OCI-LY3 (cell line): ENCODE results near the gene SHANK3.

Experiments used
- H2AFZ ChIP-seq: fragments of 200-600, 300-600 bp; shearing (Covaris generic); 2 replicates; pipeline ENCODE4 v1.6.0; 2014; ENCODE audit warnings: antibody characterized with exemption, low read depth, low read length
- H3K27ac ChIP-seq: fragments of 200-600, 300-600 bp; sonication (generic); 2 replicates; pipeline ENCODE4 v1.5.1; 2014; ENCODE audit warnings: mild to moderate bottlenecking, low read length, moderate library complexity, mixed read lengths
- H3K27me3 ChIP-seq: fragments of 200-600, 300-600 bp; sonication (generic); 2 replicates; pipeline ENCODE4 v1.6.1; 2014; ENCODE audit warnings: low read depth, low read length, mixed read lengths
- H3K36me3 ChIP-seq: fragments of 200-600, 300-600 bp; sonication (generic); replicated peaks from 2 replicates; pipeline ENCODE3; 2014; ENCODE audit warnings: low read depth, low read length, mixed read lengths
- H3K4me1 ChIP-seq: fragments of 300-600, 200-600 bp; sonication (generic); 2 replicates; pipeline ENCODE4 v1.6.1; 2014; ENCODE audit warnings: low read length, mixed read lengths
- H3K4me2 ChIP-seq: fragments of 200-600, 300-600 bp; sonication (generic); 2 replicates; pipeline ENCODE4 v1.6.1; 2014; ENCODE audit warnings: low read length, mixed read lengths
- H3K4me3 ChIP-seq: fragments of 300-600, 200-600 bp; sonication (generic); 2 replicates; pipeline ENCODE4 v1.5.1; 2014; ENCODE audit warnings: antibody characterized with exemption, mild to moderate bottlenecking, low read length, moderate library complexity
- H3K79me2 ChIP-seq: fragments of 300-600, 200-600 bp; shearing (Covaris generic); 2 replicates; pipeline ENCODE4 v1.6.1; 2014; ENCODE audit warnings: mild to moderate bottlenecking, low read length, mixed read lengths
- H3K9ac ChIP-seq: fragments of 300-600, 200-600 bp; shearing (Covaris generic); 2 replicates; pipeline ENCODE4 v1.6.0; 2014; ENCODE audit warnings: mild to moderate bottlenecking, low read length, moderate library complexity
- H3K9me3 ChIP-seq: fragments of 200-600, 300-600 bp; shearing (Covaris generic); 2 replicates; pipeline ENCODE4 v1.6.1; 2014; ENCODE audit warnings: low read length, mixed read lengths; ENCODE audit not compliant: insufficient read depth
- H4K20me1 ChIP-seq: fragments of 200-600, 300-600 bp; sonication (generic); 2 replicates; pipeline ENCODE4 v1.6.1; 2016; ENCODE audit warnings: low read length, mixed read lengths; ENCODE audit not compliant: insufficient read depth
- EZH2phosphoT487 ChIP-seq: fragments of 200-600 bp; shearing (Covaris generic); IDR thresholded peaks from 2 replicates; pipeline ENCODE4 v1.6.1; 2018; ENCODE audit warnings: antibody characterized with exemption, mixed run types, low read depth
- TF ChIP-seq, protein P1 (sequence below): fragments of 200-600, 300-600 bp; sonication (generic); IDR thresholded peaks from 2 replicates; pipeline ENCODE4 v1.5.1; 2014; ENCODE audit warnings: antibody characterized with exemption, low read length, low read depth

Gene SHANK3

GRCh38 chr22:50699001-50699755 is 26.6 kb downstream of the SHANK3 start:
- H3K36me3 ChIP-seq: no peaks in the 10 kb centered on the region
- H2AFZ ChIP-seq: no peak overlapping the region
- no peaks in the 10 kb centered on the region for H3K4me1 ChIP-seq
- H3K9ac ChIP-seq: no peak overlapping the region
- no peak overlapping the region for H3K4me3 ChIP-seq
- no peaks in the 10 kb centered on the region for H4K20me1 ChIP-seq
- TF ChIP-seq, protein P1, sequence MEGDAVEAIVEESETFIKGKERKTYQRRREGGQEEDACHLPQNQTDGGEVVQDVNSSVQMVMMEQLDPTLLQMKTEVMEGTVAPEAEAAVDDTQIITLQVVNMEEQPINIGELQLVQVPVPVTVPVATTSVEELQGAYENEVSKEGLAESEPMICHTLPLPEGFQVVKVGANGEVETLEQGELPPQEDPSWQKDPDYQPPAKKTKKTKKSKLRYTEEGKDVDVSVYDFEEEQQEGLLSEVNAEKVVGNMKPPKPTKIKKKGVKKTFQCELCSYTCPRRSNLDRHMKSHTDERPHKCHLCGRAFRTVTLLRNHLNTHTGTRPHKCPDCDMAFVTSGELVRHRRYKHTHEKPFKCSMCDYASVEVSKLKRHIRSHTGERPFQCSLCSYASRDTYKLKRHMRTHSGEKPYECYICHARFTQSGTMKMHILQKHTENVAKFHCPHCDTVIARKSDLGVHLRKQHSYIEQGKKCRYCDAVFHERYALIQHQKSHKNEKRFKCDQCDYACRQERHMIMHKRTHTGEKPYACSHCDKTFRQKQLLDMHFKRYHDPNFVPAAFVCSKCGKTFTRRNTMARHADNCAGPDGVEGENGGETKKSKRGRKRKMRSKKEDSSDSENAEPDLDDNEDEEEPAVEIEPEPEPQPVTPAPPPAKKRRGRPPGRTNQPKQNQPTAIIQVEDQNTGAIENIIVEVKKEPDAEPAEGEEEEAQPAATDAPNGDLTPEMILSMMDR: no peak
- no peak for TF ChIP-seq EZH2phosphoT487
- no peaks in the 10 kb centered on the region for H3K27me3 ChIP-seq
- no peak overlapping the region for H3K27ac ChIP-seq
- H3K4me2 ChIP-seq: no peak overlapping the region
- H3K9me3 ChIP-seq: no peaks in the 10 kb centered on the region
- no peaks in the 10 kb centered on the region for H3K79me2 ChIP-seq

- Histone ChIP-seq H3K79me2 (no peaks in the 10 kb centered on the region), H3K27me3 (no peaks in the 10 kb centered on the region), H2AFZ (no peak overlapping the region), H4K20me1 (no peaks in the 10 kb centered on the region), H3K9me3 (no peaks in the 10 kb centered on the region), H3K4me1 (no peaks in the 10 kb centered on the region), H3K27ac (no peak overlapping the region), H3K4me3 (no peak overlapping the region), H3K36me3 (no peaks in the 10 kb centered on the region), H3K4me2 (no peak overlapping the region), H3K9ac (no peak overlapping the region)
- TF ChIP-seq EZH2phosphoT487: no peak
- TF ChIP-seq, protein P1: peak; percentile 52
Observed at GRCh38 chr22:50699756-50700386, 27.2 kb downstream of the SHANK3 start.

DNA sequence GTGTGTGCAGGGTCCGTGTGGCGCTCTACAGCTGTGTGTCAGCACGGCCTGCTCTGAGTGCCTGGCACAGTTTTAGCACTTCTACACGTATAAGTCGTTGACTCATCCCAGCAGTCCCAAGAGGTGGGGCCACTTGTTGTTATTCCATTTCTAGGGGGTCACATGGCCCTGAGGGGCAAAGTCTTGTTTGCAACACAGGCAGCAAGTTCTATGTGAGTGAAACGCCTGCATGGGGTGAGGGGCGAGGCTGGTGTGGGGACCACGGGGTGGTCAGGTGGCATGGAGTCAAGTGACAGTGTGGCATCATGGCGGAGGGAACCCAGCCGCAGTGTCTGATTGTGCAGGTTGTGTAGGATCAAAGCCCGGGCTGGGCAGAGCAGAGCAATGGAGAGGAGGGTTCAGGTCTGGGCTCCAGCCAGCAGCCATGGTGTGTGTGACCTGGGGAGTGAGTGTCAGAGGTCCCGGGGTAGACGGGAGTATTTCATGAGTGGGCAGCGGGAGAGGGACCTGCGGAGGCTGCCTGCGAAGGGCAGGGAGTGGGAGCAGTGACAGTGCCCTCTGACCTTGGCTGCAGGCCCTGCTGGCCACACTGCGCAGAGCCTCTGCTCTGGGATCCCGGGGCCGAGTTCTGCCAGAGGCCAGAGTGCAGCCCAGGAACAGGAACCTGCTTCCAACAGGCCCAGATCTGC is 27.9 kb downstream of the SHANK3 start:
- no peak overlapping the region for H3K4me3 ChIP-seq
- no peaks in the 10 kb centered on the region for H3K4me1 ChIP-seq
- no peaks in the 10 kb centered on the region for H3K9me3 ChIP-seq
- H2AFZ ChIP-seq: no peak overlapping the region
- no peaks in the 10 kb centered on the region for H3K36me3 ChIP-seq
- H3K79me2 ChIP-seq: no peaks in the 10 kb centered on the region
- no peak overlapping the region for H3K4me2 ChIP-seq
- TF ChIP-seq EZH2phosphoT487: no peak
- TF ChIP-seq, protein P1: no peak
- no peak overlapping the region for H3K27ac ChIP-seq
- H3K27me3 ChIP-seq: no peaks in the 10 kb centered on the region
- H4K20me1 ChIP-seq: no peaks in the 10 kb centered on the region
- H3K9ac ChIP-seq: no peak overlapping the region

DNA sequence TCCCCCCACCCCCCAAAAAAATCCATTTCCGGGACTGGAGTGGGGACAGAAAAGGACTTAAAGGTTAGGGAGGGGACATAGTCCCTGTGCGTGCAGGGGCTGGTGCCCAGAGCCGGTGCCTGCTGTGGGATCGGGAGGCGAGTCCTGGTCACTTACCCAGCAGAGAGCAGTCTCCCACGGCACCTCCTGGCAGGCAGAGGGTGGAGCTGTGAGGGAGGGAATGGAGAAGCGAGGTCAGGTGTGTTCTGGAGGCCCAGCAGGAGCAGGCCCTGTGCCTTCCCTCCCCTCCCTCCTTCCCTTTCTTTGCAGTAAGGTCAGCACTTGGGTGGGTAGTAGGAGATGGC is 28.4 kb downstream of the SHANK3 start:
- TF ChIP-seq EZH2phosphoT487: no peak
- TF ChIP-seq, protein P1: no peak
- Histone ChIP-seq H3K9ac (no peak overlapping the region), H3K27me3 (no peaks in the 10 kb centered on the region), H4K20me1 (no peaks in the 10 kb centered on the region), H3K4me1 (no peaks in the 10 kb centered on the region), H3K36me3 (no peaks in the 10 kb centered on the region), H3K27ac (no peak overlapping the region), H3K9me3 (no peaks in the 10 kb centered on the region), H3K79me2 (no peaks in the 10 kb centered on the region), H2AFZ (no peak overlapping the region), H3K4me2 (no peak overlapping the region), H3K4me3 (no peak overlapping the region)
